ENCODE measurements around the gene SLU7. TPM values are rescaled to one million over a fixed set of nuclear protein-coding genes. Genes with fewer than 3 reads are reported as not detected.

SLU7 gene
- total and polyA plus RNA-seq, 9 of the 15 experiments (the other 6 are each of a cell fraction or from before 2014, with no cell fraction given) = 42.1 to 65.7 (median 54.8) TPM

DNA sequence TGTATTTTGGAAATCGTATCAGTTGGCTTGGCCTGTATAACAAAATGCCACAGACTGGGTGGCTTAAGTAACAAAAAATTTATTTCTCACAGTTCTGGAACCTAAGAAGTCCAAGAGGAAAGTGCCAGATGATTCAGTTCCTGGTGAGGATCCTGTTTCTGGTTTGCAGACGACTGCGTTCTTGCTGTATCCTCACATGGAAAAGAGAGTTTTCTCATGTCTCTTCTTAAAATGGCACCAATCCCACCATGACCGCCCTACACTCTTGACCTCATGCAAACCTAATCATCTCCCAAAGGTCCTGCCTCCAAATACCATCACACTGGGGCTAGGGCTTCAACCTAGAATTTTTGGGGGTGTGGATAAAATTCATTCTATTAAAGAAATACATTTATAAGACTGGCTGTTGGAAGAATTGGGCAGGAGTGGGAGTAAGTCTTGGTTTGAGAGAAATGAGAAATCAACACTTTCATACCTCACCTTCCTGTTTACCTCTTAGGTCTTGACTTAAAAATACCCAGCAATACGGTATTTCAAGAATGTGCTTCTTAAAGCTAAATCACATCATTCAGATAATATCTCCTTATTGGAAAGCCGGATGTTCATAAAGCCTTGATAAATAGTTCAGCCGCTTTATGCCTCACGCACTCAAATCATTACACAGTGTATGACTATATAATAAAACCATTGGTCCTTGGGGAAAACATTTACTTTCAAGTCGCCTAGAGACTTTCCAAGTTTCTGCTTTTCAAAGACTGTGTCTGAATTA is 31.5 kb upstream of the SLU7 start:
- ChIA-PET CTCF (ENCODE audit: low intra/inter-chr PET ratio) (no interaction called here), POLR2A (no interaction called here)
- no peaks in the 10 kb centered on the region for H3K79me2 ChIP-seq (ENCODE audit: control insufficient read depth, insufficient read depth, low read length)
- no peak for FAIRE-seq
- H3K4me2 ChIP-seq (ENCODE audit: insufficient read depth, low read length) = no peak overlapping the region
- no peaks in the 10 kb centered on the region for H3K36me3 ChIP-seq (ENCODE audit: control insufficient read depth, insufficient read depth, low read length)
- no peaks in the 10 kb centered on the region; the same call in 1 of the 2 replicates for H4K20me1 ChIP-seq (replicated peaks; ENCODE audit: control insufficient read depth, insufficient read depth, low read length)
- no peak for DNase-seq (ENCODE audit: extremely low read depth in 1 of 4, low spot score in 3 of 4)
- H3K27ac ChIP-seq (ENCODE audit: extremely low read depth, low read depth, low read length) = no peak overlapping the region
- H3K9ac ChIP-seq (ENCODE audit: insufficient read depth in 1 of 2, low read depth in 2 of 2, low read length in 2 of 2) = no peak overlapping the region
- BruUV-seq (replicated peaks) = no TSS peak
- TF ChIP-seq, protein P1, sequence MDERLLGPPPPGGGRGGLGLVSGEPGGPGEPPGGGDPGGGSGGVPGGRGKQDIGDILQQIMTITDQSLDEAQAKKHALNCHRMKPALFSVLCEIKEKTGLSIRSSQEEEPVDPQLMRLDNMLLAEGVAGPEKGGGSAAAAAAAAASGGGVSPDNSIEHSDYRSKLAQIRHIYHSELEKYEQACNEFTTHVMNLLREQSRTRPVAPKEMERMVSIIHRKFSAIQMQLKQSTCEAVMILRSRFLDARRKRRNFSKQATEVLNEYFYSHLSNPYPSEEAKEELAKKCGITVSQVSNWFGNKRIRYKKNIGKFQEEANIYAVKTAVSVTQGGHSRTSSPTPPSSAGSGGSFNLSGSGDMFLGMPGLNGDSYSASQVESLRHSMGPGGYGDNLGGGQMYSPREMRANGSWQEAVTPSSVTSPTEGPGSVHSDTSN (CRISPR knock-in tag; IDR thresholded peaks at IDR 0.05; ENCODE audit: low read depth) = no peak
- TF ChIP-seq, protein P1 (tag; conservative IDR thresholded peaks at IDR 0.05; ENCODE audit: low read depth) = no peak
- TF ChIP-seq DMBX1 (CRISPR knock-in tag; IDR thresholded peaks at IDR 0.05; ENCODE audit: borderline replicate concordance) = no peak
- TF ChIP-seq KLF1 (tag; IDR thresholded peaks at IDR 0.05) = no peak
- TF ChIP-seq ZNF316 (IDR thresholded peaks at IDR 0.05) = no peak
- H3K9me3 ChIP-seq (replicated peaks; ENCODE audit: control insufficient read depth, insufficient read depth, low read depth, low read length) = no peaks in the 10 kb centered on the region
- in situ Hi-C loops (cut with MboI) (no loop called here), intact Hi-C loops (cut with micrococcal nuclease) (no loop called here)
- no peaks in the 10 kb centered on the region for H3K27me3 ChIP-seq (ENCODE audit: control insufficient read depth in 2 of 2, insufficient read depth in 2 of 2, low read length in 2 of 2)
- no peak overlapping the region for H2AFZ ChIP-seq (ENCODE audit: low read depth, low read length)
- no peaks in the 10 kb centered on the region for H3K4me1 ChIP-seq (replicated peaks in 1 of 2; ENCODE audit: control insufficient read depth in 2 of 2, insufficient read depth in 2 of 2, low read length in 2 of 2)
- H3K9me1 ChIP-seq (ENCODE audit: control insufficient read depth, insufficient read depth, low read length) = no peaks in the 10 kb centered on the region
- WGBS (ENCODE audit: insufficient coverage, low coverage, missing lambda C conversion rate) = under 1% methylated on average over 9 of the region's 9 CpGs
- no peak overlapping the region for H3K4me3 ChIP-seq
- ATAC-seq = no peak
